HEK293 (cell line): ENCODE measurements around the gene PACRG.

Experiments
- BCL11B ChIP-seq: fragments of 450-650 bp; formaldehyde crosslinking; IDR thresholded peaks from 2 replicates; pipeline ENCODE4 v1.5.1; 2016; ENCODE audit warnings: low read depth, missing biosample characterization, missing genetic modification characterization
- ZNF146 ChIP-seq: fragments of 450-650 bp; formaldehyde crosslinking; IDR thresholded peaks from 2 replicates; pipeline ENCODE4 v1.5.1; 2016; ENCODE audit warnings: missing biosample characterization, missing genetic modification characterization
- ZNF391 ChIP-seq: fragments of 450-650 bp; formaldehyde crosslinking; IDR thresholded peaks from 2 replicates; pipeline ENCODE4 v1.5.1; 2016; ENCODE audit warnings: low read depth, missing biosample characterization, missing genetic modification characterization, borderline replicate concordance
- ZNF416 ChIP-seq: fragments of 450-650 bp; formaldehyde crosslinking; IDR thresholded peaks from 2 replicates; pipeline ENCODE4 v1.5.1; 2016; ENCODE audit warnings: missing biosample characterization, missing genetic modification characterization
- ZNF501 ChIP-seq: fragments of 450-650 bp; formaldehyde crosslinking; IDR thresholded peaks from 2 replicates; pipeline ENCODE4 v1.5.1; 2016; ENCODE audit warnings: missing biosample characterization, missing genetic modification characterization
- TF ChIP-seq, protein P1 (sequence below): fragments of 450-650 bp; formaldehyde crosslinking; IDR thresholded peaks from 2 replicates; pipeline ENCODE4 v1.5.1; 2016; ENCODE audit warnings: missing biosample characterization, missing genetic modification characterization
- TF ChIP-seq, protein P2 (sequence below): fragments of 450-650 bp; formaldehyde crosslinking; IDR thresholded peaks from 2 replicates; pipeline ENCODE4 v1.5.1; 2016; ENCODE audit warnings: missing biosample characterization, missing genetic modification characterization
- TF ChIP-seq, protein P3 (sequence below): fragments of 450-650 bp; formaldehyde crosslinking; IDR thresholded peaks from 2 replicates; pipeline ENCODE4 v1.5.1; 2016; ENCODE audit warnings: missing biosample characterization, missing genetic modification characterization, low read depth

DNA sequence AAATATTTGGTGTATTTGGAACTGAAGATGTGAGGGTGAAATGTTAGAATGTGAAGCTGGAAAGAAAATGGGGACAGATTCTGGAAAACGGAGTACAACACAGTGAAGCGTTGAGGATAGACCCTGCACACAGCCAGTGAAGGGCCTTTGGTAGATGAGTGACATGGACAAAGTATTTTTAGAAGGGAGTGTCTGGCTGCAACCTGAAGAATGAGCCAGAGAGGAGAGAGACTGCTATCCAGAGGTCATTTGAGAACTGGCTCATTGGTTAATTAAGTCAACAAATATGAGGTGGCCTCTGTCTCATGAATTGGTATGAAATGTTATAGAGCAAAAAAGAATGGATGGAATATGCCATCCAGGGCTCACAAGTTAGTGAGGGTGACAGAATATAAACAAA is 310.5 kb downstream of the PACRG start:
- TF ChIP-seq ZNF391 (tag by site-specific recombination), result no peak
- TF ChIP-seq BCL11B (tag by site-specific recombination), result no peak
- TF ChIP-seq, protein P1, sequence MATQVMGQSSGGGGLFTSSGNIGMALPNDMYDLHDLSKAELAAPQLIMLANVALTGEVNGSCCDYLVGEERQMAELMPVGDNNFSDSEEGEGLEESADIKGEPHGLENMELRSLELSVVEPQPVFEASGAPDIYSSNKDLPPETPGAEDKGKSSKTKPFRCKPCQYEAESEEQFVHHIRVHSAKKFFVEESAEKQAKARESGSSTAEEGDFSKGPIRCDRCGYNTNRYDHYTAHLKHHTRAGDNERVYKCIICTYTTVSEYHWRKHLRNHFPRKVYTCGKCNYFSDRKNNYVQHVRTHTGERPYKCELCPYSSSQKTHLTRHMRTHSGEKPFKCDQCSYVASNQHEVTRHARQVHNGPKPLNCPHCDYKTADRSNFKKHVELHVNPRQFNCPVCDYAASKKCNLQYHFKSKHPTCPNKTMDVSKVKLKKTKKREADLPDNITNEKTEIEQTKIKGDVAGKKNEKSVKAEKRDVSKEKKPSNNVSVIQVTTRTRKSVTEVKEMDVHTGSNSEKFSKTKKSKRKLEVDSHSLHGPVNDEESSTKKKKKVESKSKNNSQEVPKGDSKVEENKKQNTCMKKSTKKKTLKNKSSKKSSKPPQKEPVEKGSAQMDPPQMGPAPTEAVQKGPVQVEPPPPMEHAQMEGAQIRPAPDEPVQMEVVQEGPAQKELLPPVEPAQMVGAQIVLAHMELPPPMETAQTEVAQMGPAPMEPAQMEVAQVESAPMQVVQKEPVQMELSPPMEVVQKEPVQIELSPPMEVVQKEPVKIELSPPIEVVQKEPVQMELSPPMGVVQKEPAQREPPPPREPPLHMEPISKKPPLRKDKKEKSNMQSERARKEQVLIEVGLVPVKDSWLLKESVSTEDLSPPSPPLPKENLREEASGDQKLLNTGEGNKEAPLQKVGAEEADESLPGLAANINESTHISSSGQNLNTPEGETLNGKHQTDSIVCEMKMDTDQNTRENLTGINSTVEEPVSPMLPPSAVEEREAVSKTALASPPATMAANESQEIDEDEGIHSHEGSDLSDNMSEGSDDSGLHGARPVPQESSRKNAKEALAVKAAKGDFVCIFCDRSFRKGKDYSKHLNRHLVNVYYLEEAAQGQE, result no peak
- TF ChIP-seq ZNF416, result no peak
- no peak for TF ChIP-seq ZNF501 (tag by site-specific recombination)
- TF ChIP-seq, protein P2, sequence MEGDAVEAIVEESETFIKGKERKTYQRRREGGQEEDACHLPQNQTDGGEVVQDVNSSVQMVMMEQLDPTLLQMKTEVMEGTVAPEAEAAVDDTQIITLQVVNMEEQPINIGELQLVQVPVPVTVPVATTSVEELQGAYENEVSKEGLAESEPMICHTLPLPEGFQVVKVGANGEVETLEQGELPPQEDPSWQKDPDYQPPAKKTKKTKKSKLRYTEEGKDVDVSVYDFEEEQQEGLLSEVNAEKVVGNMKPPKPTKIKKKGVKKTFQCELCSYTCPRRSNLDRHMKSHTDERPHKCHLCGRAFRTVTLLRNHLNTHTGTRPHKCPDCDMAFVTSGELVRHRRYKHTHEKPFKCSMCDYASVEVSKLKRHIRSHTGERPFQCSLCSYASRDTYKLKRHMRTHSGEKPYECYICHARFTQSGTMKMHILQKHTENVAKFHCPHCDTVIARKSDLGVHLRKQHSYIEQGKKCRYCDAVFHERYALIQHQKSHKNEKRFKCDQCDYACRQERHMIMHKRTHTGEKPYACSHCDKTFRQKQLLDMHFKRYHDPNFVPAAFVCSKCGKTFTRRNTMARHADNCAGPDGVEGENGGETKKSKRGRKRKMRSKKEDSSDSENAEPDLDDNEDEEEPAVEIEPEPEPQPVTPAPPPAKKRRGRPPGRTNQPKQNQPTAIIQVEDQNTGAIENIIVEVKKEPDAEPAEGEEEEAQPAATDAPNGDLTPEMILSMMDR (tag by site-specific recombination), result no peak
- TF ChIP-seq, protein P3, sequence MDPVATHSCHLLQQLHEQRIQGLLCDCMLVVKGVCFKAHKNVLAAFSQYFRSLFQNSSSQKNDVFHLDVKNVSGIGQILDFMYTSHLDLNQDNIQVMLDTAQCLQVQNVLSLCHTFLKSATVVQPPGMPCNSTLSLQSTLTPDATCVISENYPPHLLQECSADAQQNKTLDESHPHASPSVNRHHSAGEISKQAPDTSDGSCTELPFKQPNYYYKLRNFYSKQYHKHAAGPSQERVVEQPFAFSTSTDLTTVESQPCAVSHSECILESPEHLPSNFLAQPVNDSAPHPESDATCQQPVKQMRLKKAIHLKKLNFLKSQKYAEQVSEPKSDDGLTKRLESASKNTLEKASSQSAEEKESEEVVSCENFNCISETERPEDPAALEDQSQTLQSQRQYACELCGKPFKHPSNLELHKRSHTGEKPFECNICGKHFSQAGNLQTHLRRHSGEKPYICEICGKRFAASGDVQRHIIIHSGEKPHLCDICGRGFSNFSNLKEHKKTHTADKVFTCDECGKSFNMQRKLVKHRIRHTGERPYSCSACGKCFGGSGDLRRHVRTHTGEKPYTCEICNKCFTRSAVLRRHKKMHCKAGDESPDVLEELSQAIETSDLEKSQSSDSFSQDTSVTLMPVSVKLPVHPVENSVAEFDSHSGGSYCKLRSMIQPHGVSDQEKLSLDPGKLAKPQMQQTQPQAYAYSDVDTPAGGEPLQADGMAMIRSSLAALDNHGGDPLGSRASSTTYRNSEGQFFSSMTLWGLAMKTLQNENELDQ (tag by site-specific recombination), result no peak
- no peak for TF ChIP-seq ZNF146 (tag by site-specific recombination)
